Mesodermal cell (in vitro differentiated cells): Measurements from ENCODE around the gene SLC5A1.
"Not testable (repeated sequence)": the region's sequence is repeated elsewhere in the genome, so short reads cannot be mapped to it uniquely, and the experiment has no call there.

Experiments
- H3K27ac ChIP-seq: 2 replicates; pipeline ENCODE4 v1.7.0; 2013; ENCODE audit warnings: mild to moderate bottlenecking, low read depth, low read length, moderate library complexity; ENCODE audit not compliant: severe bottlenecking
- H3K36me3 ChIP-seq: 2 replicates; pipeline ENCODE4 v1.7.1; 2013; ENCODE audit warnings: mild to moderate bottlenecking, low read length, moderate library complexity; ENCODE audit not compliant: control insufficient read depth, insufficient read depth
- H3K4me1 ChIP-seq: one replicate; pipeline ENCODE4 v1.7.1; 2013; ENCODE audit warnings: mild to moderate bottlenecking, low read length; ENCODE audit not compliant: insufficient read depth, control insufficient read depth, poor library complexity, severe bottlenecking
- H3K4me3 ChIP-seq: 2 replicates; pipeline ENCODE4 v1.7.0; 2013; ENCODE audit warnings: low read length, control low read depth, mild to moderate bottlenecking; ENCODE audit not compliant: insufficient read depth, poor library complexity, severe bottlenecking; ENCODE audit errors: extremely low read depth
- H3K9me3 ChIP-seq: 2 replicates; pipeline ENCODE4 v1.7.1; 2013; ENCODE audit warnings: mild to moderate bottlenecking, low read length, moderate library complexity; ENCODE audit not compliant: control insufficient read depth
- WGBS, 2 experiments: methylation state at CpG; one replicate each; pipeline ENCODE4 v1.1.5; 2013; ENCODE audit warnings: missing lambda C conversion rate in 2 of 2; ENCODE audit not compliant: insufficient coverage in 2 of 2; 5-methylcytosine and 5-hydroxymethylcytosine counted together

Gene SLC5A1

DNA sequence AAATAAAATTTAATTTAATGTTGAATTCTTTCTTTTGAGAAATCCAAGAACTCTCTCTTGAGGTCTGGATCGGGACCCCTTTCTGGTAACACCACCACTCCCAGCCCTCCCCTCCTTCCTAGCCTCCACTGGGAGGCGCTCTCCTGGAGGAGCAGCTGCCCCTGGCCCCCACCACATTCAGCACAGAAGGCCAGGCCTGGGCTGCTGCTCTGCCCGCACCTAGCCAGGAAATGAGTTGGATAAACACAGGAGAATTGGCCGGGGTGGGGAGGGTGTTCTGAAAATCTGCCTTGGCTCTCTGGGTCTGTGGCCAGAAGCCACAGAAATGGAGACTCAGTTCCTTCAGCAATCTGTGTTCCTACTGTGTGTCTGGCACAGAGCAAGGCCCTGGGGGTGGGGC, 84.8 kb downstream of the SLC5A1 start:
- Histone ChIP-seq H3K9me3 (no peaks in the 10 kb centered on the region), H3K4me1 (no peaks in the 10 kb centered on the region), H3K4me3 (no peak overlapping the region), H3K27ac (no peak overlapping the region), H3K36me3 (no peaks in the 10 kb centered on the region)
- WGBS, 2 experiments, result 56 to 66% methylated on average over 2 to 4 of the region's 4 CpGs

DNA sequence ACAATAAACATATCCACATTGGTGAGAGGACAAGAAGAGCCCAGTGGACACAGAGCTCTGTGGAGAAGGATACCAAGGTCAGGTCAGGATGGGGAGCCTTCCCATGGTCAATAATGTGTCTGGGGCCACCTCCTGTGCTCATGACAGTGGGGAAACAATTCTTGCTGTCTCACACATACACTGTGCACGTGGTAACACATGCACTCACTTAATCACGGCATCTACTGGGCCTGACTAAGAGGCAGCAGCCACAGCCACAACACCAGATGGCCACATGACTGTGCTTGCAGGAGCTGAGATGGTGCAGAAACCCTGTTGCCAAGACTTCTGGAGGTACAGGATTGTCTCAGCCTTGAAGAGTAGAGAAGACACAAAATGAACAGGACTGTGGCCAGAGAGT, 87.4 kb downstream of the SLC5A1 start:
- Histone ChIP-seq H3K36me3 (no peaks in the 10 kb centered on the region), H3K9me3 (no peaks in the 10 kb centered on the region), H3K27ac (no peak overlapping the region), H3K4me3 (no peak overlapping the region), H3K4me1 (no peaks in the 10 kb centered on the region)
- WGBS, 2 experiments, result 73 to 94% methylated on average over 2 of the region's 2 CpGs

DNA sequence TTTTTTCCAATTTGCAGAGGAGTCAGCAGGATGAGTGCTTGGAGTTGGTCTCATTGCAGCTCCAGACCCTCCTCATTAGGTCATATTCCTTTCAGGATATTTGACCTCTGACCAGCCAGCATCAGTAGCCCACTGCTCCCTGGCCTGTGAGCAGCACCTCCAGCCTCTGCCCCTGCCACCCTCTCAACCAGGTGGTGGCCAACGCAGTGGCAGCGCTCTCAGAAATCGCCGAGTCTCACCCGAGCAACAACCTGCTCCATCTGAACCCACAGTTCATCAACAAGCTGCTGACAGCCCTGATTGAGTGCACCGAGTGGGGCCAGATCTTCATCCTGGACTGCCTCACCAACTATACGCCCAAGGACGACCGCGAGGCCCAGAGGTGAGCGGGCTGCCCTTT, 89.1 kb downstream of the SLC5A1 start:
- Histone ChIP-seq H3K4me1 (no peaks in the 10 kb centered on the region), H3K36me3 (no peaks in the 10 kb centered on the region), H3K9me3 (no peaks in the 10 kb centered on the region), H3K4me3 (no peak overlapping the region), H3K27ac (no peak overlapping the region)
- 83 to 99% methylated on average over 5 to 8 of the region's 11 CpGs for WGBS, 2 experiments

DNA sequence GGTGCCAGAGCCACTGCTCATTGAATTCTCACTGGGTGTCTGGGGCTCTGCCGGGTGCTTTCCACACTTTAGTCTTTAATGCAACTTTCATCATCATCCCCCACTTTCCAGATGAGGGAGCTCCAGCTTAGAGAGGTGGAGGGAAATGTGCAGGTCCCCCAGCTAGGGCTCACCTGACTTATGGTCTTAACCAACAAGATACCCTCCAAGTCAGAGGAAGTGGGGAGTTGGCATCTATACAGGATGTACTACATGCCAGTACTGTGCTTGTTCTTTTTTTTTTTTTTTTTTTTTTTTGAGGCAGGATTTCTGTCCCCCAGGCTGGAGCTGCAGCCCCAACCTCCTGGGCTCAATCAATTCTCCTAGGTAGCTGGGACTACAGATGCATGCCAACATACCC, 89.7 kb downstream of the SLC5A1 start:
- no peaks in the 10 kb centered on the region for H3K9me3 ChIP-seq
- no CpG with 5 or more reads among the region's 1 CpG for WGBS, 2 experiments

DNA sequence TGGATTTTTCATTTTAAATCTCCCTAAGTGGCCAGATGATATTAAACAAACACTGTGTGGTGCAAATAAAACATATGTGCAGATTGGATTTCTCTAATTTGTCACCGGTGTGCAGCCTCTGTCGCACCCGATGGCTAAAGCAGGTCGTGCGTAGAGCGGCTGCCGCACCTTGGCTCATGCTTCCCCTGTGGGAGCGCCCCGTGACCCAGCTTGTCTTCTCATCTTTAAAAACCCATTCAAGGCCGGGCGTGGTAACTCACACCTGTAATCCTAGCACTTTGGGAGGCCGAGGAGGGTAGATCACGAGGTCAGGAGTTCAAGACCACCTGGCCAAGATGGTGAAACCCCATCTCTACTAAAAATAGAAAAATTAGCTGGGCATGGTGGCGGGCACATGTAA, 91.7 kb downstream of the SLC5A1 start:
- 90 to 92% methylated on average over 11 to 14 of the region's 14 CpGs for WGBS, 2 experiments
- H3K4me1 ChIP-seq, H3K4me3 ChIP-seq, H3K9me3 ChIP-seq, H3K27ac ChIP-seq, H3K36me3 ChIP-seq: not testable (repeated sequence)

More for the DNA sequence above, 89.7 kb downstream of the SLC5A1 start:
- Histone ChIP-seq H3K36me3 (no peaks in the 10 kb centered on the region), H3K4me1 (no peaks in the 10 kb centered on the region), H3K27ac (no peak overlapping the region), H3K4me3 (no peak overlapping the region)

DNA sequence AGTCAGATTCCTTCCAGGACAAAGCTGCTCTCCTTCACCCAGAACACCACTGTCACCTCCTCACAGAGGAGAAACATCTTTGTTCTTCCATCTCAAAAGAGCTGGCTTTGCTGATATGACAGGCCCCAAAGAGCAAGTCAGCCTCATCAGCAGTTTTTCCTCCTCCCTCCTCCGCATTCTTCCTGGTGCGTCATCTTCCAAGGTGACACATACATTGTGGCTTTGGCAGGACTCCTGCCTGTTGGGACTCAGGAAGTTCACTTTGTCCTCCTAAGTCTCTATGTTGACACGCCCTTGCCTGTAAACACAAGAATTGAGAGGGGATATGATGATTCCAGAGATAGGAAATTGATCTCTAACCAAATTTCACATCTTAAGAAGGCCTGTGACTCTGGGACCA, 92.9 kb downstream of the SLC5A1 start:
- not testable (repeated sequence) for H3K4me1 ChIP-seq, H3K27ac ChIP-seq, H3K36me3 ChIP-seq, H3K9me3 ChIP-seq, H3K4me3 ChIP-seq
- WGBS, 2 experiments, result 87 to 100% methylated on average over 1 to 3 of the region's 3 CpGs

DNA sequence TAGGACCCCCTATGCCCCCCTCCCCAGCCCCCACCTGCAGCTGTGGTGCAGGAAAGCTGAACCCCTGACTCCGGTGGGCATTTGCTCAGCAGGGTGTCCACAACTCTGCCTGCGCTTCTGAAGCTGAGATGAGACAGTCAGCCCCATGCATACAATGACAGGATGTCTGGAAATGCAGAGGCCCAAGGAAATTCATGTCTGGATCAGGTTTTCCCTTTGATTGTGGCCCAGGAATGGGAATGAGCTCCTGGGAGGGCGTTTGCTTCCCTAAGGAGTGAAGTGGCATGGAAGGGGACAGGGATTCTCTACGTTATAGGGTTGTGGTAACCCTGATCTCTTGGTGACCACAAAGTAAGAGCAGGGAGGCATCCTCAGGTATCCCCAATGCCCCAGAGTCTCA, 93.8 kb downstream of the SLC5A1 start:
- 91% methylated on average over 4 of the region's 4 CpGs; no CpG with 5 or more reads in 1 of the 2 experiments for WGBS, 2 experiments

DNA sequence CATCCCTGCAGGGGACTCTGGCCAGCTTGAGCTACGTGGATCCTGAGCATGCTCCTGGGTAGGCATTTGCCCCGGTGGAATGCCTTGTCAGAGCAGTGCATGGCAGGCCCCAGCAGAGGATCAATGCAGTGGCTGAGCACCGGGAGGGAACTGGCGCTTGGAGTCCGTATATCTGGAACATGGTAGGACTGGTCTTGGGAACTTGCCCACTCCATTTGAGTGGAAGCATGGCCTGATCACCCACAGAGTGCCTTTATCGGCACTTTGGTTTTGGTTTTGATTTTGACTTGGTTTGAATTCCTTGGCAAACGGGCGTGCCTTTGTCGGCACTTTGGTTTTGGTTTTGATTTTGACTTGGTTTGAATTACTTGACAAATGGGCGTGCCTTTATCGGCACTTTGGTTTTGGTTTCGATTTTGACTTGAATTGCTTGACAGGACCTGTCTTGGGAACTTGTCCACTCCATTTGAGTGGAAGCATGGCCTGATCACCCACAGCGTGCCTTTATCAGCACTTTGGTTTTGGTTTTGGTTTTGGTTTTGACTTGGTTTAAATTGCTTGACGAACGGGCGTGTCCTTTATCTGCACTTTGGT, 94.8 kb downstream of the SLC5A1 start:
- H3K36me3 ChIP-seq, H3K27ac ChIP-seq, H3K4me3 ChIP-seq, H3K9me3 ChIP-seq, H3K4me1 ChIP-seq: not testable (repeated sequence)
- WGBS, 2 experiments, result 92 to 94% methylated on average over 11 to 12 of the region's 16 CpGs

More for the DNA sequence above, 93.8 kb downstream of the SLC5A1 start:
- H3K36me3 ChIP-seq, H3K4me1 ChIP-seq, H3K9me3 ChIP-seq, H3K27ac ChIP-seq, H3K4me3 ChIP-seq: not testable (repeated sequence)

DNA sequence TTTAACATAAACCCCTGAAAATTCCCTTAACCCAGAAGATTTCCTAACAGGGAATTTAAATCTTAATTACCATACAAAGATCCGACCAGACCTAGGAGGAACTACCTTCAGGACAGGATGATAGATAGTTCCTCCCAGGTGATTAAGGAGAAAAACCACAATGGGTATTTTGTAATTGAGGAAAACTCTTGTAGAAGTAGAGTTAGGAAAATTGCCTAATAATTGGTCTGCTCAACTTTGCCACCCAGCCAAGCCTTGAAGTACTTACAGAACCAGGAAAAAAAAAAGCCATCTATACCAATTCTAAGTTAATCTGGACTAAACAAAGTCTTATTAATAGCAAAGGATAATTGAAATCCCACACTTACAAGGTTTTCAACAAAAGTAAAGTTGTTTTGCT, 95.5 kb downstream of the SLC5A1 start:
- not testable (repeated sequence) for H3K36me3 ChIP-seq, H3K4me3 ChIP-seq, H3K27ac ChIP-seq, H3K9me3 ChIP-seq, H3K4me1 ChIP-seq
- no CpG with 5 or more reads among the region's 1 CpG for WGBS, 2 experiments

DNA sequence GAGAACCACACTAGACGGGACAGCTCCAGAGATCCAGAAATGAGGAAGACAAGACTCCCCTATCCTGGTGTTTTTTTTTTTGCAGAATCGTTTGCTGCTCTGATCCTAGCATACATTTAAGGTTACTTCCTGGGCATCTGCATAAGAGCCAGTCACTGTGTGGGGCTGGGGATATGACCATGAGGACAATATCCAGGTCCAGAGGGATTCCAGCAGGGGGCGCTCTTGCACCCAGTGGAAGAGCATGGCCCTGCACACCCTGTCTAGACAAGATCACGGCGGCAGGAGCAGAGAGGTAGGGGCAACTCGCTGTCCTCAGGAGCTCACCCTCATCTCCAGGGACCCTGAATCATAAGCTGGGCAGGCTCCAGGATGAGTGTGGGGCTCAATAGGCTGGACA, 97.6 kb downstream of the SLC5A1 start:
- not testable (repeated sequence) for H3K4me1 ChIP-seq, H3K4me3 ChIP-seq, H3K27ac ChIP-seq, H3K36me3 ChIP-seq, H3K9me3 ChIP-seq
- 67% methylated on average over 3 of the region's 6 CpGs; no CpG with 5 or more reads in 1 of the 2 experiments for WGBS, 2 experiments

DNA sequence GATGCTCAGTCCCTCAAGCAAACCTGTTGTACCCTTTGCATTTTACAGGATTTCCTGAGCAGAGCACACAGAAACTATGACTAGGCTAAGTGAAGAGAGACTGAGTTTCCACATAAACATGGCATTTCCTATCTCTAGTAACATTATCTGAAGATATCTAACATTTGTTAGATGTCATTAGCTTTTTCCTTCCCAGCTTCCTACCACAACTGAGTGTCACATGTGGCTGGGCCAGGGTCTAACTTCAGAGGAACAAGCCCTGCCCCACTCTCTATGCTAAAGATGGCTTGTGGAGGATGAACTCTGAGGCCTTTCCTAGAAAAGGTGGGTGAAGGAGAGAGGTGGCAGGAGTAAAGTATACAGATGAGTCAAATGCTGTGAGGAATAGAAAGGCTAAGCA, 99.5 kb downstream of the SLC5A1 start:
- Histone ChIP-seq H3K4me1 (no peaks in the 10 kb centered on the region), H3K27ac (no peak overlapping the region), H3K9me3 (no peaks in the 10 kb centered on the region), H3K4me3 (no peak overlapping the region), H3K36me3 (no peaks in the 10 kb centered on the region)
